Bronchial epithelial cell (primary cell): ENCODE results near the gene TTLL11. TPM values are rescaled to one million over a fixed set of nuclear protein-coding genes. Genes with fewer than 3 reads are reported as not detected.

Source experiments
- DNase-seq: peaks from one replicate; pipeline ENCODE4 v3.0.0-alpha.2; 2010; ENCODE audit warnings: low read depth
- FAIRE-seq: peaks from 2 replicates; lab custom pipeline; 2011; peaks lifted over from hg19 to GRCh38; lab: Jason Lieb, UNC
- H3K27me3 ChIP-seq: 2 replicates; pipeline ENCODE4 v1.5.1; 2011; ENCODE audit warnings: low read length; ENCODE audit not compliant: control insufficient read depth, insufficient read depth
- H3K36me3 ChIP-seq: 2 replicates; pipeline ENCODE4 v1.5.1; 2011; ENCODE audit warnings: low read length; ENCODE audit not compliant: control insufficient read depth, insufficient read depth
- H3K4me3 ChIP-seq: 2 replicates; pipeline ENCODE4 v1.5.1; 2011; ENCODE audit warnings: mild to moderate bottlenecking, low read depth, low read length, control low read depth
- CTCF ChIP-seq: IDR thresholded peaks from 2 replicates; pipeline ENCODE4 v1.5.1; 2011; ENCODE audit warnings: mild to moderate bottlenecking, moderate library complexity, low read length, control low read depth, inconsistent platforms; ENCODE audit not compliant: insufficient read depth, severe bottlenecking
- total RNA-seq: library from RNA; depleted of rRNA; stranded (reverse); fragments of >200 nt; gene quantifications from 2 replicates; pipeline ENCODE4 v1.2.1, GENCODE V29; 2014

The TTLL11 gene
- total RNA-seq, 1 donor from 2014 or later = 1.8 TPM

- no peaks in the 10 kb centered on the region for H3K27me3 ChIP-seq
- FAIRE-seq (no peak), DNase-seq (no peak)
Measured at GRCh38 chr9:121868626-121869025, 224.5 kb downstream of the TTLL11 start.

GRCh38 chr9:121866927-121867326 is 226.2 kb downstream of the TTLL11 start:
- FAIRE-seq (no peak), DNase-seq (no peak)
- H3K36me3 ChIP-seq = peaks cover 4% of the 10 kb centered on the region
- no peak for TF ChIP-seq CTCF
- no peak overlapping the region for H3K4me3 ChIP-seq
- no peaks in the 10 kb centered on the region for H3K27me3 ChIP-seq

More at GRCh38 chr9:121868626-121869025, 224.5 kb downstream of the TTLL11 start:
- H3K36me3 ChIP-seq = peaks cover 4% of the 10 kb centered on the region
- TF ChIP-seq CTCF = no peak
- H3K4me3 ChIP-seq = no peak overlapping the region

- Histone ChIP-seq H3K27me3 (no peaks in the 10 kb centered on the region), H3K36me3 (peaks cover 4% of the 10 kb centered on the region), H3K4me3 (no peak overlapping the region)
- no peak for TF ChIP-seq CTCF
- no peak for FAIRE-seq
- DNase-seq = no peak
Measured at GRCh38 chr9:121865884-121866283, 227.2 kb downstream of the TTLL11 start.

- Histone ChIP-seq H3K36me3 (peaks cover 4% of the 10 kb centered on the region), H3K27me3 (no peaks in the 10 kb centered on the region), H3K4me3 (no peak overlapping the region)
- TF ChIP-seq CTCF = no peak
- FAIRE-seq = no peak
- DNase-seq = no peak
Measured at GRCh38 chr9:121865060-121865459, 228.0 kb downstream of the TTLL11 start.

GRCh38 chr9:121863955-121864354 is 229.2 kb downstream of the TTLL11 start:
- peaks cover 9% of the 10 kb centered on the region for H3K36me3 ChIP-seq
- no peak for DNase-seq
- no peaks in the 10 kb centered on the region for H3K27me3 ChIP-seq
- FAIRE-seq = no peak
- no peak for TF ChIP-seq CTCF
- H3K4me3 ChIP-seq = no peak overlapping the region
